Measurements from ENCODE around the gene SLC7A5. TPM values are rescaled to one million over a fixed set of nuclear protein-coding genes. Genes with fewer than 3 reads are reported as not detected.
"Not testable (repeated sequence)": the region's sequence is repeated elsewhere in the genome, so short reads cannot be mapped to it uniquely, and the experiment has no call there.

Gene SLC7A5
- 3.7 and 42.8 TPM in 2 replicates for total RNA-seq (ENCODE audit: low replicate concordance)

DNA sequence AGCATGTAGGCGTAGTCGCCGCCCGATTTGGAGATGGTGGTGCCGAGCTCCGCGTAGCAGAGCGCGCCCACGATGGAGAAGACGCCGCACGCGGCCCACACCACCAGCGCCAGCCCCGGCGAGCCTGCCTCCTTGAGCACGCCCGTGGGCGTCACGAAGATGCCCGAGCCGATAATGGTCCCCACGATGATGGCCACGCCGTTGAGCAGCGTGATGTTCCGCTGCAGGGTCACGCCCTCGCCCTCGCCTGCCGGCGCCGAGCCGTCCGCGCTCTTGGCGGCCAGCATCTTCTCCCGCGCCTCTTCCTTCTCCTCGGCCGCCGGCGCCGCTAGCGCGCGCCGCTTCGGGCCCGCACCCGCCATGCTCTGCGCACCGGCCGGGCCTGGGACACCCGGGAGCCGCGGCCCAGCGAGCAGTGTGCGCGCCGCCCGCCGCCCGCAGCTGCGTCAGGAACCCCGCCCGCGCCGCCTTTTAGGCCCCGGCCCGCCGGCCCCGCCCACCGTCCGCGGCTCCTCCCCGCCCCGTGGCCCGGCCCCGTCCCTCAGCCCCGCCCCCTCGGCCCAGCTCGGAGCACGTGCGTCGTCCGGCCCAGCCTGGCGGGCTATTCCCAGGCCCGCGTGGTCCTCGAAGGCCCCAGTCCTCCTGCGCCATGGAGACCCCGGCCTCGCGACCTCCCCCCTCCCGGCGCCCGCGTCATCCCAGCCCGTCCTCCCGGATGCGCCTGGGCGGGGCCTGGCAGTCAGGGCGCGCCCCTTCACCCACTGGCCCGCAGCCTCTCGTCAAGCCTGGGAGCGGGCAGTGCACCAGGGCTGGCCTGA is at the start of gene SLC7A5:
Gene SLC7A5 (minus strand): TSS at position 447 of the 818 bp plus-strand sequence. CDS start 85 bp downstream, at position 362.
- H3K4me3 ChIP-seq (ENCODE audit: low read depth, low read length) = peak within 1 kb of the TSS; percentile 77
- peak; percentile 72 for DNase-seq (ENCODE audit: low read depth)

DNA sequence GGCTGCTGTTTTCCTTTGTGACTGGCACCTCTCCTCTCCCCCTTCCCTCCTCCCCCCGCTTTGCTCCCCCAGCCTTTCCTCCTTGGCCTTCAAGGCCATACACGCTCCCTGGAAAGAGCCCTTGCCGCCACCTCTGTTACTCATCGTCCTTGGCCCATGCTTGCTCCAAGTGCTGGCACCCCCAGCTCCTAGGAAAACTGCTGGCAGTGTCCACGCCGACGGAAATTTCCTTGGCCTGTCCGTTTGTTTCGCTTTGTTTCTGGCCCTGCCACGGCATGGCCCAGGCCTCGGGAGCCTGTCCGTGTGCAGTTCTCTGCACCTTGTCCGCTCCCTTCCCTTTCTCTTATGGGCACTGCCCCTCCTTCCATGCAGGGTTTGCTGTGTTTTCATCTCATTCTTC is 49.0 kb upstream of the SLC7A5 start:
- no peak overlapping the region for H3K4me3 ChIP-seq (ENCODE audit: low read depth, low read length)
- TF ChIP-seq, protein P1, sequence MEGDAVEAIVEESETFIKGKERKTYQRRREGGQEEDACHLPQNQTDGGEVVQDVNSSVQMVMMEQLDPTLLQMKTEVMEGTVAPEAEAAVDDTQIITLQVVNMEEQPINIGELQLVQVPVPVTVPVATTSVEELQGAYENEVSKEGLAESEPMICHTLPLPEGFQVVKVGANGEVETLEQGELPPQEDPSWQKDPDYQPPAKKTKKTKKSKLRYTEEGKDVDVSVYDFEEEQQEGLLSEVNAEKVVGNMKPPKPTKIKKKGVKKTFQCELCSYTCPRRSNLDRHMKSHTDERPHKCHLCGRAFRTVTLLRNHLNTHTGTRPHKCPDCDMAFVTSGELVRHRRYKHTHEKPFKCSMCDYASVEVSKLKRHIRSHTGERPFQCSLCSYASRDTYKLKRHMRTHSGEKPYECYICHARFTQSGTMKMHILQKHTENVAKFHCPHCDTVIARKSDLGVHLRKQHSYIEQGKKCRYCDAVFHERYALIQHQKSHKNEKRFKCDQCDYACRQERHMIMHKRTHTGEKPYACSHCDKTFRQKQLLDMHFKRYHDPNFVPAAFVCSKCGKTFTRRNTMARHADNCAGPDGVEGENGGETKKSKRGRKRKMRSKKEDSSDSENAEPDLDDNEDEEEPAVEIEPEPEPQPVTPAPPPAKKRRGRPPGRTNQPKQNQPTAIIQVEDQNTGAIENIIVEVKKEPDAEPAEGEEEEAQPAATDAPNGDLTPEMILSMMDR (IDR thresholded peaks at IDR 0.05; ENCODE audit: insufficient read depth, low read length) = no peak
- DNase-seq (ENCODE audit: low read depth) = peak; percentile 77

DNA sequence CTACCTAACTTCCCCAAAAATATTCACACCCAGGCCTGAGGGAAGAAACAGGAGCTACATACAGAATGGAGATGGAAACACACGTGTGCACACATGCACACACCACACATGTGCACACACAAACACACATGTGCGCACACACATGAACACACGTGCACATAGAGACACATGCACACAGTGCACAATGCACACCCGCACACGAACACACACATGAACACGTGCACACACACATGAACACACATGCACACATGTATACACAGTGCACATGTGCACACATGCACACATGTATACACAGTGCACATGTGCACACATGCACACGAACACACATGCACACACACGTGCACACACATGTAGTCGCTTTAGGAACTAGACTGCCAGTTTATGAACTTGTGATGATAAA is 48.2 kb upstream of the SLC7A5 start:
- TF ChIP-seq, protein P1 (IDR thresholded peaks at IDR 0.05; ENCODE audit: insufficient read depth, low read length) = no peak
- H3K4me3 ChIP-seq (ENCODE audit: low read depth, low read length) = no peak overlapping the region
- no peak for DNase-seq (ENCODE audit: low read depth)

DNA sequence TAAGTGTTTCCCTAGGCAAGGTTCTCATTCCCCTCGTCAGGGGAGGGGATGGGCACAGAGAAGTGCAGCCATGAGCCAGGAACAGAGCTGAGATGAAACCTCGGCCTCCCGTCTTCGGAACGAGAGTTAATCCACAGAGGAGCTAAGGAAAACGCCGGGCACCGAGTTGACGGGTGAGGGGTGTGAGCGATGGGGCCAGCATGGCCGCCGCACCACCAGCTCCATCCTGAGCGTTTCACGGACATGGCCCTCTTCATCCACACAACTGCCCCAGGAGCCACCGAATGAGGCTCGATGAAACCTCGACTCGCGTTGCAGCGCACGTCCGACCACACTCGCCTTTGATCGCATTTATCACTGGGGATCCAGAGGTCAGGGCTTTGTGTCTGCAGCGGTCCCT is 45.5 kb upstream of the SLC7A5 start:
- no peak overlapping the region for H3K4me3 ChIP-seq (ENCODE audit: low read depth, low read length)
- no peak for DNase-seq (ENCODE audit: low read depth)
- TF ChIP-seq, protein P1 (IDR thresholded peaks at IDR 0.05; ENCODE audit: insufficient read depth, low read length) = no peak

DNA sequence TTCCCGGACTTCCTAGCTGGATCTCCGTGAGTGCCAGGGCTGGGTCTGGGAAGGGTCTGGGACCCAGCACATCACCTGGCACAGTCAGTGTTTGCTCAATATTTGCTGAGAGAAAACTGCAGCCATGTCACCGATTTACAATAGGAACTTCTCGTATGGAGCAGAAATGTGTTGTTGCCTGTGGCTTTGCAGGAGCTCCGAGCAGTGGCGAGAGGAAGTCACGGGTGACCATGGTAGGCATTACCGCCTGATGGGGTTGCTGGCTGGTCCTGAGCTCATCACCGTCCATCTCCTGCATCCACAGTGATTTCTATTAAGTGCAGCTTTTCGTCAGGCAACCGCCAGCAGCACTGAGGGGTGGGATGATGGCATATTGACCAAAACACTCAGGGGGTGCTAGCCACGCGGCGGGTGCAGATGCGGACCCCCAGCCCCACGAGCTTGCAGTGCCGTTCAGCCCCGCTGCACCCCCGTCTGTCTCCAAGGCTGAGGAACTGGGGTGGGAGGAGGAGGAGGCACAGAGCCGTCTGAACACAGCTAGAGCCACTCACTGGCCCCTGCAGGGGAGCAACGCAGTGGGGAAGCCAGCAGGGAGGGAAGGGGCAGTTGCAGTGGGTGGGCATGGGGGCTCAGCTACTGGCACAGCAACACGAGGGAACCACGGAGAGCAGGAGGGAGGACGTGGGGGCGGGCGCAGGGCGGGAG is 44.9 kb upstream of the SLC7A5 start:
- not testable (repeated sequence) for H3K4me3 ChIP-seq (ENCODE audit: low read depth, low read length); DNase-seq (ENCODE audit: low read depth)

DNA sequence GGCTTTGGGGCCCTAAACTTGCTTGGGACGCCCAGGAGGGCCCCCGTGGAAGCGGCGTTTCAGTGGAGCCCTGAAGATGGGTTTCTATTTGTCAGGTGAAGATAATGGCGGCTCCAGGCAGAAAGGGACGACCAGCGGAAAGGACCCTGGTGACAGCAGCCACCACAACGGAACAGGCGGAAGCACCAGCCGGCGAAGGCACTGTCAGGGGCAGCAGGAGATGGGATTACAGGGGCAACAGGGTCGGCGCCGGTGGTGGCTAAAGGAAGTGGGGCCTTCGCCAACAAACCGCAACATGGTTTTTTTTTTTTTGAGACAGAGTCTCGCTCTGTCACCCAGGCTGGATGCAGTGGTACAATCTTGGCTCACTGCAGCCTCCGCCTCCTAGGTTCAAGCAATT is 43.4 kb upstream of the SLC7A5 start:
- not testable (repeated sequence) for DNase-seq (ENCODE audit: low read depth)

DNA sequence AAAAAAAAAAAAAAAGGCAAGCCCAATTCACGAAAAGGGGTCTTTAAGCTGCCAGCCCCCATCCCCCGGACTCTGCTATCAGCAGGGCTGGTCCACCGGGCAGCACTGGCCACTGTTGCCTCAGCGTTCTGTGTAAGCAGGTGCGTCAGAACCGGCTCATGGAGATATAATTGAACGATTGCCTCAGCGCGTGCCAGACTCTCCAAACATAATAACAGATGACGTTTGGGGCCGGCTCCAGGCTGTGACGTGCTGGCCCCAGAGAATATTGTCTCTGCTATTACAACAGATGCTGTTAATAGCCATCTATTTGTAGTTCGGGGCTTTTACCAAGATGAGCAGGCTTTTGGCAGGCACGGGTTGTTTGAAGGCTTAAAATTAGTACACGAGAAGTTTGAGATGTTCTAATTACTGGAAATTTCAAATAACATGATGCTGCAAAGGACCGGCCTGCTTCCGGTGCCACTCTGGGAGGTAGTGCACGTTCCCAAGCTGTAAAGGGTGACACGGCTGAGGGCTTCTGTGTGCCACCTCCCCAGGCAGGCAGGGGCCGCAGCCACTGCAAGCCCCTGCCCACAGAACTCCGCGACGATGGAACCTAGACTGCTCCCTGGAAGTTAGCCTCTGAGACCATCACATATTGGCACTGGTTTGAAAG is 41.9 kb upstream of the SLC7A5 start:
- not testable (repeated sequence) for H3K4me3 ChIP-seq (ENCODE audit: low read depth, low read length)
- DNase-seq (ENCODE audit: low read depth) = peak; percentile 93

More for the DNA sequence above, 43.4 kb upstream of the SLC7A5 start:
- not testable (repeated sequence) for H3K4me3 ChIP-seq (ENCODE audit: low read depth, low read length)

DNA sequence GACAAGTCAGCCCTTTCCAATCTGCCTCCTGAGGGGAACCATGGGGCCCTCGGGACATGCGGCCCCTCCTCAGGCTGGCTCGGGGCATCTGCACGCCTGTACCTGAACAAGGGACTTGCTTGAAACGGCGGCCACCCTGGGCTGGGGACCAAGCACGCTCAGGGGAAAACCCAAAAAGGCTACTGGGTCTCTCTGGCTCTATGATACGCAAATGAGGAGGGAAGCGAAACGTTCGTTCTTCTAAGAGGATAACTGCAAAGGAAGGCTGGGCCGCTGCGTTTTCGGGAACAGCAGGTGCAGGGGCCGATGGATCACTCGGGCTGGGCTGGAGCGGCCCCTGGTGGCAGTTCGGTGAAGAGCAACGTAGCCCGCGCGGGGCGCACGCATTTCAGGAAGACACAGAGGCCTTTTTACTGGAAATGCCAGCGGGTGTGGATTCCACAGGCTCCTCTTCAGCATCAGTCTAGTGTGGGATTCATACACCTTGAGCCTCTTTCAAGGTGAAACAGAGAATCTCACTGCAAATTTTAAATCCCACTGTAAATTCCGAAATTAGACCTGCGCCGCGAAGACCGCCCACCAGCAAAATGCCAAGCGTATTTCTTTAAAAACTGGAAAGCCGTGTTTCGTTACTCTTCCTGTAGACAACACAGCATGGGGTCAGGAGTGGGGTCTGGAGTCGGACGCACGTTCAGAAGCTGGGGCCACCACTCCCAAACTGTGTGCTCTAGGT is 40.1 kb upstream of the SLC7A5 start:
- DNase-seq (ENCODE audit: low read depth) = peak; percentile 69
- TF ChIP-seq, protein P1 (IDR thresholded peaks at IDR 0.05; ENCODE audit: insufficient read depth, low read length) = peak; percentile 87
- not testable (repeated sequence) for H3K4me3 ChIP-seq (ENCODE audit: low read depth, low read length)

DNA sequence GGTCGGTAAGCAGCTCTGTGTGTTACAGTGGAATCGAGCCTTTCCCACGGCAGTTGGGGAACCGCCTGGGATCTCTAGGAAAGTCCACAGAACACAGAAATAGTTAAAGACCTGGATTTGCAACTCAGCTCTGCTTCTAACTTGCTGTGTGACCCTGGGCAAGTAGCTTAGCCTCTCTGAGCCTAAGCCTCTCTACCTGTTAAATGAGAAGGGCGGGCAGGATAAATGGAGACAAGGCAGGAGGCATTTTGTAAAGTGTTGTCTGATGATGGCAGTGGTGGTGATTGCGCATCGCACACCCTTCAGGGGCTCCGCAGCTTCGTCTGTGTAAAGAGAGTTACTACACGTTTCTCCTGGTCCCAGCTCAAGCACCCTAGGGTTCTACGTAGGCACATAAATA is 38.8 kb upstream of the SLC7A5 start:
- not testable (repeated sequence) for H3K4me3 ChIP-seq (ENCODE audit: low read depth, low read length); DNase-seq (ENCODE audit: low read depth)

DNA sequence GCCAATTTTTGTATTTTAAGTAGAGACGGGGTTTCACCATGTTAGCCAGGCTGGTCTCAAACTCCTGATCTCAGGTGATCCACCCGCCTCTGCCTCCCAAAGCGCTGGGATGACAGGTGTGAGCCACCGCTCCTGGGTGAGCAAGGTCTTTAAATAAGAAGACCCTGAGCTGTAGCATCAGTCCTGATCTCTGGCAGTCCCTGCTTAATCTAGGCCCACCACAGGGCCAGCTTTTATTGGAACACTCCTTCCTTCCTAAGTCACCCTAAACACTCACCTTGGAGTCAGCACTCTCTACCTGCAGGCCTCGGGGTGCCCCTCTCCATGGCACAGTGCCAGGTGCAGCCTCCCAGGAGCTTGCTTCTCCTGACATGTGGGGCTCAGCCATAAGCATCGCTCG is 36.2 kb upstream of the SLC7A5 start:
- H3K4me3 ChIP-seq (ENCODE audit: low read depth, low read length); DNase-seq (ENCODE audit: low read depth): not testable (repeated sequence)

DNA sequence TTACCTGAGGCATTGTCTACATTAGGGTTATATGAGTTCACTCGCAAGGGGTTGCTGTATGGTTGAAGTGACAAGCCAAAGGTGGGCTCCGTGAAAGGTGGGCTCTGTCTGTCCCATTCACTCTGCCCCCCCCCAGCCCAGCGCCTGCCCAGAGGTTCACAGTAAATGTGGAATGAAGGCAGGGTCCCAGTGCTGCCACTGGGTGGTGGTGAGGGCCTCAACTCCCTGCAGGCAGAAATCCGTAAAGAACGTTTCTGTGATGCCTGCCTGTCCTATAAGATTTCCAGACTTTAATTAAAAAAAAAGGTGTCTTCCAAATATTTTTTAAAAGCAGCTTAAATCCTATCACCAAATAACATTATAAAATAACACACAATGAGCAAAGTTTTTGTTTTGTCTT is 35.7 kb upstream of the SLC7A5 start:
- DNase-seq (ENCODE audit: low read depth); H3K4me3 ChIP-seq (ENCODE audit: low read depth, low read length): not testable (repeated sequence)

DNA sequence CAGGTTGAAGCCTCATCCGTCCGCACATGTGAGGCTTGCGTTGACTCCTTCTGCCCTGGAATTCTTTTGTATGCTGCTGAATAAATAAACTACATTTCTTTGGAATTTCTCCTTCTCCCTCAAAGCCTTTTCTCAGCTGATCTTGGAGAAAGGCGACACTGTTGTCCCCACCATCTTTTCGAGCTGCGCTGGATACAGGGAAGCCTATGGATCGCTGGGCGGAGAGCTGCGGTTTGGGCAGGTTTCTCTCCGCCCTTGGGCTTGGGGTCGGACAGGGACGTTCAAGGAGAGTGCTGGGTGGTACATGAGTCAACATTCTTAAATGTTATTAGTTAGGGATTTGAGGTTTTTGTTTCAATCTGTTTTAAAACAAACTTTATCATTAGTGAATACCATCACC is 31.2 kb upstream of the SLC7A5 start:
- DNase-seq (ENCODE audit: low read depth); H3K4me3 ChIP-seq (ENCODE audit: low read depth, low read length): not testable (repeated sequence)

Measured in fibroblast of the aortic adventitia (primary cell).